Activated CD4-positive, alpha-beta T cell treated with anti-CD3 and anti-CD28 coated beads, Interleukin-2, amount 10 ng/mL, durations not matched to agents 24 days and 14 days (primary cell): ENCODE data around the gene SGSM2. TPM values are rescaled to one million over a fixed set of nuclear protein-coding genes. Genes with fewer than 3 reads are reported as not detected.

Experiments used
- total RNA-seq: library from RNA; stranded (reverse); gene quantifications from 2 replicates; pipeline ENCODE4 v1.2.3, GENCODE V29; 2022

Gene SGSM2
- total RNA-seq, 1 donor from 2014 or later: 49.7 TPM

Other genes with a start within 250 kb of the SGSM2 start
- 31.6 and 36.2 TPM in 2 replicates for gene SMG6, start 33.7 kb upstream of the SGSM2 start, total RNA-seq
- 13.8 and 15.6 TPM in 2 replicates for gene SRR, start 33.6 kb upstream of the SGSM2 start, total RNA-seq
- 97.9 and 99.3 TPM in 2 replicates for gene TSR1, start 1.0 kb upstream of the SGSM2 start, total RNA-seq
- 29.1 and 32.8 TPM in 2 replicates for gene MNT, start 63.6 kb downstream of the SGSM2 start, total RNA-seq
- gene METTL16, start 174.4 kb downstream of the SGSM2 start, total RNA-seq: 59.5 and 61.1 TPM in 2 replicates